Measurements from ENCODE around the gene TIMP4.

DNA sequence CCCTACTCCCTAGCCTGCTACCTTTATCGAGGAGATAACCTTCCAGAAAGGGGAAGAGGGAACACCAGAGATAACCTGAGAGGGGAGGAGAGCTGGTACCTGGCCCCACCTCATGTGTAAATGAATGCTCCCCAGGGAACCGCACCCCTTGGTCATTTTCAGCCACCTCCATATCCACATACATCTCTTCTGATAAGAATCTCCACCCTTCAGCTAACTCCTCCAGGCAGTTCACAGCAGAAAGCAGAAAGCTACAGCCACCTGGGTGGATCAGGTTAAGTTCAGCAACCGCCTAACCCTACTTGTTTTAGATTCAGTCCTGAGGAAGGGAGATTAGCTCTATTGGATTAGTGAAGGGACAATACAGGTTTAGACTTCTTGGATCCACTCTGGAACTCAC lies 38.0 kb upstream of the TIMP4 start:
- no peak for TF ChIP-seq POLR2A (IDR thresholded peaks at IDR 0.05)
- TF ChIP-seq, protein P1, sequence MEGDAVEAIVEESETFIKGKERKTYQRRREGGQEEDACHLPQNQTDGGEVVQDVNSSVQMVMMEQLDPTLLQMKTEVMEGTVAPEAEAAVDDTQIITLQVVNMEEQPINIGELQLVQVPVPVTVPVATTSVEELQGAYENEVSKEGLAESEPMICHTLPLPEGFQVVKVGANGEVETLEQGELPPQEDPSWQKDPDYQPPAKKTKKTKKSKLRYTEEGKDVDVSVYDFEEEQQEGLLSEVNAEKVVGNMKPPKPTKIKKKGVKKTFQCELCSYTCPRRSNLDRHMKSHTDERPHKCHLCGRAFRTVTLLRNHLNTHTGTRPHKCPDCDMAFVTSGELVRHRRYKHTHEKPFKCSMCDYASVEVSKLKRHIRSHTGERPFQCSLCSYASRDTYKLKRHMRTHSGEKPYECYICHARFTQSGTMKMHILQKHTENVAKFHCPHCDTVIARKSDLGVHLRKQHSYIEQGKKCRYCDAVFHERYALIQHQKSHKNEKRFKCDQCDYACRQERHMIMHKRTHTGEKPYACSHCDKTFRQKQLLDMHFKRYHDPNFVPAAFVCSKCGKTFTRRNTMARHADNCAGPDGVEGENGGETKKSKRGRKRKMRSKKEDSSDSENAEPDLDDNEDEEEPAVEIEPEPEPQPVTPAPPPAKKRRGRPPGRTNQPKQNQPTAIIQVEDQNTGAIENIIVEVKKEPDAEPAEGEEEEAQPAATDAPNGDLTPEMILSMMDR (IDR thresholded peaks at IDR 0.05): no peak
